B cell (primary cell): ENCODE data around the gene COX10. TPM values are rescaled to one million over a fixed set of nuclear protein-coding genes. Genes with fewer than 3 reads are reported as not detected.

Source experiments
- ATAC-seq: fragments of 200-7000 bp; cut with Tn5 transposase; one replicate; pipeline ENCODE4 v1.10.0; 2021; ENCODE audit warnings: low read depth, mild to moderate bottlenecking, moderate number of reproducible peaks, moderate library complexity
- CTCF ChIA-PET: fragments of 350-600 bp; sonication (Branson Sonifier 250); formaldehyde crosslinking; loops from one replicate; lab custom pipeline; 2021; ENCODE audit warnings: antibody characterized with exemption, inconsistent platforms; lab: Charles Lee
- POLR2A ChIA-PET: fragments of 350-600 bp; sonication (Branson Sonifier 250); formaldehyde crosslinking; loops from one replicate; lab custom pipeline; 2021; ENCODE audit warnings: antibody characterized with exemption; lab: Charles Lee
- DNase-seq: peaks from one replicate; pipeline ENCODE4 v3.0.0; 2013
- H2AFZ ChIP-seq: 2 replicates; pipeline ENCODE4 v1.6.1; 2012; ENCODE audit warnings: mild to moderate bottlenecking, low read depth, low read length; ENCODE audit not compliant: insufficient read depth, poor library complexity, severe bottlenecking
- H3K27ac ChIP-seq, 2 donors: 1 replicate in 1 of 2; 2 replicates in 1 of 2; pipeline ENCODE4 v1.5.1; 2012 to 2013; ENCODE audit warnings: low read length in 2 of 2, mild to moderate bottlenecking in 2 of 2, moderate library complexity in 1 of 2
- H3K27me3 ChIP-seq, 4 experiments: fragments of 200-600 bp in 1 of 4; sonication (generic) in 1 of 4; replicated peaks in 1 of 4; 1 replicate in 2 of 4; 2 replicates in 2 of 4; pipeline versions ENCODE4 v1.6.1 to v1.7.0; 2013 to 2016; ENCODE audit warnings: low read length in 3 of 4, mild to moderate bottlenecking in 2 of 4, mixed read lengths in 1 of 4, moderate library complexity in 1 of 4; ENCODE audit not compliant: insufficient read depth in 4 of 4, control insufficient read depth in 3 of 4; ENCODE audit errors: control extremely low read depth in 1 of 4
- H3K36me3 ChIP-seq, 2 experiments: replicated peaks in 1 of 2; 1 replicate in 1 of 2; 2 replicates in 1 of 2; pipeline versions ENCODE4 v1.6.1 to v1.7.1; 2013; ENCODE audit warnings: low read length in 1 of 2; ENCODE audit not compliant: insufficient read depth in 2 of 2, control insufficient read depth in 1 of 2; ENCODE audit errors: control extremely low read depth in 1 of 2, extremely low read depth in 1 of 2
- H3K4me1 ChIP-seq, 2 donors: fragments of 200-600 bp in 1 of 2; sonication (generic) in 1 of 2; 1 replicate in 1 of 2; 2 replicates in 1 of 2; pipeline versions ENCODE4 v1.5.1 to v1.6.1; 2013 to 2017; ENCODE audit warnings: low read length in 2 of 2; ENCODE audit not compliant: control insufficient read depth in 2 of 2, insufficient read depth in 2 of 2
- H3K4me2 ChIP-seq: replicated peaks from 2 replicates; pipeline ENCODE3; 2012; ENCODE audit warnings: mild to moderate bottlenecking, low read depth, low read length; ENCODE audit not compliant: poor library complexity, severe bottlenecking
- H3K4me3 ChIP-seq, 5 experiments: fragments of 200-600 bp in 1 of 5; sonication (generic) in 1 of 5; 1 replicate in 3 of 5; 2 replicates in 2 of 5; pipeline versions ENCODE4 v1.5.1 to v1.7.0; 2011 to 2016; ENCODE audit warnings: low read length in 4 of 5, mild to moderate bottlenecking in 4 of 5, low read depth in 2 of 5, control low read depth in 1 of 5, moderate library complexity in 1 of 5; ENCODE audit not compliant: insufficient read depth in 1 of 5; ENCODE audit errors: control extremely low read depth in 1 of 5, extremely low read depth in 1 of 5
- H3K79me2 ChIP-seq: fragments of 200-600 bp; sonication (generic); one replicate; pipeline ENCODE4 v1.6.0; 2016; ENCODE audit warnings: low read length; ENCODE audit not compliant: control insufficient read depth, insufficient read depth
- H3K9ac ChIP-seq: fragments of 200-600 bp; sonication (generic); 2 replicates; pipeline ENCODE4 v1.6.1; 2017; ENCODE audit warnings: mild to moderate bottlenecking, low read length, moderate library complexity
- H3K9me3 ChIP-seq, 3 donors: one replicate each; pipeline versions ENCODE4 v1.6.1 to v1.7.1; 2013; ENCODE audit warnings: low read length in 2 of 3; ENCODE audit not compliant: control insufficient read depth in 2 of 3, insufficient read depth in 1 of 3; ENCODE audit errors: control extremely low read depth in 1 of 3
- H4K20me1 ChIP-seq: 2 replicates; pipeline ENCODE4 v1.6.0; 2012; ENCODE audit warnings: mild to moderate bottlenecking, low read length; ENCODE audit not compliant: insufficient read depth, control insufficient read depth, poor library complexity, severe bottlenecking
- H3K27ac Mint-ChIP-seq: one replicate; pipeline ENCODE4 v1.8.0; 2021; ENCODE audit warnings: mixed read lengths
- H3K27me3 Mint-ChIP-seq: one replicate; pipeline ENCODE4 v1.8.0; 2021; ENCODE audit warnings: mixed read lengths
- H3K4me1 Mint-ChIP-seq: one replicate; pipeline ENCODE4 v1.8.0; 2021; ENCODE audit warnings: mixed read lengths
- H3K4me3 Mint-ChIP-seq: one replicate; pipeline ENCODE4 v1.8.0; 2021; ENCODE audit warnings: mixed read lengths
- H3K9me3 Mint-ChIP-seq: one replicate; pipeline ENCODE4 v1.8.0; 2022; ENCODE audit warnings: mixed read lengths; ENCODE audit not compliant: insufficient read depth
- CTCF ChIP-seq: fragments of 200-600 bp; IDR thresholded peaks from one replicate; pipeline ENCODE4 v1.8.0; 2022; ENCODE audit warnings: antibody characterized with exemption, mild to moderate bottlenecking
- EZH2 ChIP-seq: IDR thresholded peaks from 2 replicates; pipeline ENCODE4 v1.6.1; 2012; ENCODE audit warnings: borderline replicate concordance, low read depth, mild to moderate bottlenecking, moderate library complexity, low read length; ENCODE audit not compliant: insufficient read depth, poor library complexity, severe bottlenecking
- WGBS: methylation state at CpG from one replicate; pipeline ENCODE4 v1.1.5; 2013; ENCODE audit warnings: missing lambda C conversion rate; ENCODE audit not compliant: insufficient coverage; 5-methylcytosine and 5-hydroxymethylcytosine counted together
- intact Hi-C: fragments of 100-400 bp; cut with micrococcal nuclease; formaldehyde crosslinking; loops from one replicate; pipeline ENCODE4 v1.10.0; 2022
- polyA plus RNA-seq: library from polyadenylated mRNA; depleted of rRNA; stranded (reverse); fragments of >200 nt; gene quantifications from 2 replicates; pipeline ENCODE4 v1.2.3, GENCODE V29; 2012
- small RNA-seq: library from RNA; depleted of rRNA; stranded (forward); fragments of <200 nt; gene quantifications from one replicate; pipeline ENCODE3, GENCODE V24; 2012; ENCODE audit warnings: low replicate concordance, low read depth; ENCODE audit not compliant: insufficient read length
- total RNA-seq, 2 donors: library from RNA; stranded (reverse); fragments of 120-200 nt in 1 of 2; gene quantifications; 1 replicate in 1 of 2; 2 replicates in 1 of 2; pipeline versions ENCODE4 v1.2.3 to v1.2.4, GENCODE V29; 2013 to 2022

Gene COX10
- total and polyA plus RNA-seq, 2 donors (not counting 1 experiment from before 2014, with no cell fraction given): 21.8 to 23.3 TPM

- H3K27ac ChIP-seq: no peak overlapping the region
- H3K4me3 ChIP-seq: no peak overlapping the region
- H3K9me3 ChIP-seq: no peaks in the 10 kb centered on the region
- no peaks in the 10 kb centered on the region for H4K20me1 ChIP-seq
- no peak overlapping the region for H2AFZ ChIP-seq
- no peaks in the 10 kb centered on the region for H3K79me2 ChIP-seq
- DNase-seq (no peak), ATAC-seq (no peak)
- H3K27ac Mint-ChIP-seq: no peak overlapping the region
- WGBS: 100% methylated on average over 1 of the region's 1 CpG
- no peak overlapping the region for H3K4me3 Mint-ChIP-seq
- TF ChIP-seq CTCF (no peak), EZH2 (no peak)
- H3K9me3 Mint-ChIP-seq: no peaks in the 10 kb centered on the region
- no peaks in the 10 kb centered on the region for H3K4me1 Mint-ChIP-seq
- H3K27me3 Mint-ChIP-seq: peaks cover 14% of the 10 kb centered on the region
- no peak overlapping the region for H3K9ac ChIP-seq
- ChIA-PET CTCF (no interaction called here), POLR2A (no interaction called here)
- intact Hi-C loops: no loop called here
- H3K4me1 ChIP-seq: no peaks in the 10 kb centered on the region
- H3K4me2 ChIP-seq: no peak overlapping the region
- H3K36me3 ChIP-seq: no peaks in the 10 kb centered on the region
- H3K27me3 ChIP-seq: no peaks in the 10 kb centered on the region
Observed at GRCh38 chr17:14245002-14245401, 175.7 kb downstream of the COX10 start.

- no peaks in the 10 kb centered on the region for H3K79me2 ChIP-seq
- H3K4me2 ChIP-seq: no peak overlapping the region
- Mint-ChIP-seq H3K27me3 (peaks cover 14% of the 10 kb centered on the region), H3K4me3 (no peak overlapping the region), H3K4me1 (no peaks in the 10 kb centered on the region), H3K27ac (no peak overlapping the region), H3K9me3 (no peaks in the 10 kb centered on the region)
- ChIA-PET CTCF (no interaction called here), POLR2A (no interaction called here)
- DNase-seq (no peak), ATAC-seq (no peak)
- no peak overlapping the region for H3K27ac ChIP-seq
- no peak for TF ChIP-seq EZH2
- TF ChIP-seq CTCF: no peak
- no peak overlapping the region for H2AFZ ChIP-seq
- H3K9me3 ChIP-seq: no peaks in the 10 kb centered on the region
- no peak overlapping the region for H3K9ac ChIP-seq
- H3K4me1 ChIP-seq: no peaks in the 10 kb centered on the region
- no peak overlapping the region for H3K4me3 ChIP-seq
- no peaks in the 10 kb centered on the region for H3K27me3 ChIP-seq
- H4K20me1 ChIP-seq: no peaks in the 10 kb centered on the region
- intact Hi-C loops: no loop called here
- no peaks in the 10 kb centered on the region for H3K36me3 ChIP-seq
- 100% methylated on average over 2 of the region's 3 CpGs for WGBS
Observed at GRCh38 chr17:14245629-14246028, 176.3 kb downstream of the COX10 start.

Small RNA genes lying within 50 kb of the gene (small RNA-seq; reads per million reads assigned to genes)
- gene RF00090: not detected

Other genes starting within 250 kb of the COX10 start
- gene CDRT15, start 167.4 kb downstream of the COX10 start, total RNA-seq: not detected in 2 replicates
- gene CDRT15, start 167.4 kb downstream of the COX10 start, polyA plus RNA-seq: not detected in 2 replicates
- gene HS3ST3B1, start 231.6 kb downstream of the COX10 start, total RNA-seq: 8.4 and 9.0 TPM in 2 replicates
- gene HS3ST3B1, start 231.6 kb downstream of the COX10 start, polyA plus RNA-seq: 0.75 and 1.1 TPM in 2 replicates